PC-3 (cell line): Measurements from ENCODE around the gene CAPN12. TPM values are rescaled to one million over a fixed set of nuclear protein-coding genes. Genes with fewer than 3 reads are reported as not detected.

Source experiments
- ATAC-seq: fragments of 200-7000 bp; cut with Tn5 transposase; 2 replicates; pipeline ENCODE4 v1.9.1; 2020; ENCODE audit warnings: mild to moderate bottlenecking, moderate library complexity
- BruUV-seq: library from RNA; stranded (reverse); fragments of 400-500 nt; replicated peaks from 2 replicates; lab custom pipeline; 2021; lab: Mats Ljungman, UMichigan
- CTCF ChIA-PET: fragments of 300-600 bp; sonication (Branson Sonifier 250); formaldehyde crosslinking; loops from one replicate; lab custom pipeline; 2022; ENCODE audit warnings: antibody characterized with exemption; lab: Charles Lee
- POLR2A ChIA-PET: fragments of 300-600 bp; sonication (Branson Sonifier 250); formaldehyde crosslinking; loops from one replicate; lab custom pipeline; 2022; ENCODE audit warnings: antibody characterized with exemption; ENCODE audit not compliant: unreplicated experiment; lab: Charles Lee
- DNase-seq: peaks from one replicate; pipeline ENCODE4 v3.0.0-alpha.2; 2015
- H2AFZ ChIP-seq: fragments of 300-600 bp; sonication (generic); 2 replicates; pipeline ENCODE4 v1.6.0; 2016; ENCODE audit warnings: antibody characterized with exemption, low read length
- H3F3A ChIP-seq: fragments of 300-600 bp; sonication (generic); one replicate; pipeline ENCODE4 v1.6.0; 2017; ENCODE audit warnings: antibody characterized with exemption, low read length, control low read depth, mild to moderate bottlenecking; ENCODE audit not compliant: unreplicated experiment
- H3K27ac ChIP-seq: fragments of 300-600 bp; sonication (generic); 2 replicates; pipeline ENCODE4 v1.5.1; 2016; ENCODE audit warnings: mild to moderate bottlenecking, low read length
- H3K27me3 ChIP-seq: fragments of 300-600 bp; sonication (generic); 2 replicates; pipeline ENCODE4 v1.6.1; 2016; ENCODE audit warnings: low read length, mixed read lengths
- H3K36me3 ChIP-seq: fragments of 300-600 bp; sonication (generic); 2 replicates; pipeline ENCODE4 v1.6.1; 2016; ENCODE audit warnings: low read depth, mixed run types, low read length, mixed read lengths
- H3K4me1 ChIP-seq: fragments of 300-600 bp; sonication (generic); 2 replicates; pipeline ENCODE4 v1.5.1; 2016; ENCODE audit warnings: low read length; ENCODE audit not compliant: insufficient read depth
- H3K4me2 ChIP-seq: fragments of 300-600 bp; sonication (generic); 2 replicates; pipeline ENCODE4 v1.6.0; 2016; ENCODE audit warnings: low read length
- H3K4me3 ChIP-seq: fragments of 300-600 bp; sonication (generic); 2 replicates; pipeline ENCODE4 v1.5.1; 2016; ENCODE audit warnings: mild to moderate bottlenecking, low read length, mixed read lengths
- H3K79me2 ChIP-seq: fragments of 300-600 bp; sonication (generic); 2 replicates; pipeline ENCODE4 v1.6.1; 2017; ENCODE audit warnings: low read length, mixed read lengths
- H3K9ac ChIP-seq: fragments of 300-600 bp; sonication (generic); 2 replicates; pipeline ENCODE4 v1.6.0; 2016; ENCODE audit warnings: mild to moderate bottlenecking, low read length
- H3K9me2 ChIP-seq: fragments of 300-600 bp; sonication (generic); replicated peaks from 2 replicates; pipeline ENCODE4 v1.6.1; 2016; ENCODE audit warnings: mixed run types, low read length, mixed read lengths
- H3K9me3 ChIP-seq: fragments of 300-600 bp; sonication (generic); 2 replicates; pipeline ENCODE4 v1.6.1; 2016; ENCODE audit warnings: low read length, mixed read lengths
- H4K20me1 ChIP-seq: fragments of 300-600 bp; sonication (generic); 2 replicates; pipeline ENCODE4 v1.6.1; 2016; ENCODE audit warnings: low read length, mixed read lengths
- CTCF ChIP-seq: fragments of 300-600 bp; sonication (generic); conservative IDR thresholded peaks from 2 replicates; pipeline ENCODE4 v1.5.1; 2017; ENCODE audit warnings: antibody characterized with exemption, low read depth, mild to moderate bottlenecking, low read length
- EZH2 ChIP-seq: fragments of 300-600 bp; sonication (generic); IDR thresholded peaks from one replicate; pipeline ENCODE4 v1.6.1; 2017; ENCODE audit warnings: antibody characterized with exemption, mild to moderate bottlenecking, low read length; ENCODE audit not compliant: unreplicated experiment
- EZH2phosphoT487 ChIP-seq: fragments of 300-600 bp; sonication (generic); IDR thresholded peaks from 2 replicates; pipeline ENCODE4 v1.6.1; 2018; ENCODE audit warnings: mild to moderate bottlenecking, antibody characterized with exemption, low read length, borderline replicate concordance
- intact Hi-C: fragments of 100-400 bp; cut with micrococcal nuclease; formaldehyde crosslinking; loops from 2 replicates; pipeline ENCODE4 v1.9.0; 2023
- total RNA-seq: library from RNA; depleted of rRNA; stranded (reverse); fragments of >200 nt; gene quantifications from 2 replicates; pipeline ENCODE4 v1.2.3, GENCODE V29; 2014

Gene CAPN12
- total RNA-seq, 1 experiment from 2014 or later, result 3.8 TPM

DNA sequence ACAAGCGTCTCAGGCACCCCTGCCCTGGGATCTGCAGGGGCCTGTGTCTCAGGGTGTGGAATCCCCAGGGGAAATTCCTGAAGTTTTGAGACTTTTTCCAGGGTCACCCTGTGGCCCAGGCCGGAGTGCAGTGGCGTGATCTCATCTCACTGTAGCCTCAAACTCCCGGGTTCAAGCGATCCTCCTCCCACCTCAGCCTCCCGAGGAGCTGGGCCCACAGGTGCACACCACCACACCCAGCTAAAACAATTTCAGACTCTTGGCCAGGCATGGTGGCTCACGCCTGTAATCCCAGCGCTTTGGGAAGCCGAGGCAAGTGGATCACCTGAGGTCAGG, 4.0 kb downstream of the CAPN12 start:
- Histone ChIP-seq H3K4me3 (no peak overlapping the region), H3K9ac (no peak overlapping the region), H3K79me2 (no peaks in the 10 kb centered on the region), H4K20me1 (no peaks in the 10 kb centered on the region), H3K36me3 (no peaks in the 10 kb centered on the region), H3K27ac (no peak overlapping the region), H3K9me2 (no peaks in the 10 kb centered on the region), H3K27me3 (no peaks in the 10 kb centered on the region), H3K4me2 (no peak overlapping the region), H3F3A (no peaks in the 10 kb centered on the region), H2AFZ (no peak overlapping the region), H3K9me3 (no peaks in the 10 kb centered on the region), H3K4me1 (peaks cover 1% of the 10 kb centered on the region; the same call in 1 of the 2 replicates)
- no peak for TF ChIP-seq CTCF
- no peak for TF ChIP-seq EZH2phosphoT487
- no peak for TF ChIP-seq EZH2
- ChIA-PET POLR2A (no interaction called here), CTCF (no interaction called here)
- DNase-seq (no peak), ATAC-seq (no peak)
- BruUV-seq, result no TSS peak
- intact Hi-C loops, result no loop called here

- ChIA-PET POLR2A (no interaction called here), CTCF (no interaction called here)
- H3K4me2 ChIP-seq, result no peak overlapping the region
- H3F3A ChIP-seq, result peaks cover 3% of the 10 kb centered on the region
- H3K9ac ChIP-seq, result no peak overlapping the region
- no peak overlapping the region for H3K4me3 ChIP-seq
- no peaks in the 10 kb centered on the region for H3K9me2 ChIP-seq
- no peaks in the 10 kb centered on the region for H4K20me1 ChIP-seq
- TF ChIP-seq EZH2phosphoT487 (no peak), EZH2 (no peak), CTCF (no peak)
- no peaks in the 10 kb centered on the region for H3K79me2 ChIP-seq
- no peaks in the 10 kb centered on the region for H3K27me3 ChIP-seq
- intact Hi-C loops, result loop anchor here (5.0 kb wide), 1 partner anchor 58 kb away; no protein-coding TSS in a partner anchor
- DNase-seq (no peak), ATAC-seq (no peak)
- no peak overlapping the region for H3K27ac ChIP-seq
- BruUV-seq, result no TSS peak
- no peaks in the 10 kb centered on the region for H3K36me3 ChIP-seq
- H2AFZ ChIP-seq, result no peak overlapping the region
- H3K4me1 ChIP-seq, result peaks cover 7% of the 10 kb centered on the region; the same call in 1 of the 2 replicates
- no peaks in the 10 kb centered on the region for H3K9me3 ChIP-seq
Observed at GRCh38 chr19:38739440-38740256, 4.6 kb downstream of the CAPN12 start.
